ENCODE measurements around the gene TIRAP. TPM values are rescaled to one million over a fixed set of nuclear protein-coding genes. Genes with fewer than 3 reads are reported as not detected.

TIRAP gene
- total and polyA plus RNA-seq, 11 donors = 4.0 to 9.5 (median 6.1) TPM

DNA sequence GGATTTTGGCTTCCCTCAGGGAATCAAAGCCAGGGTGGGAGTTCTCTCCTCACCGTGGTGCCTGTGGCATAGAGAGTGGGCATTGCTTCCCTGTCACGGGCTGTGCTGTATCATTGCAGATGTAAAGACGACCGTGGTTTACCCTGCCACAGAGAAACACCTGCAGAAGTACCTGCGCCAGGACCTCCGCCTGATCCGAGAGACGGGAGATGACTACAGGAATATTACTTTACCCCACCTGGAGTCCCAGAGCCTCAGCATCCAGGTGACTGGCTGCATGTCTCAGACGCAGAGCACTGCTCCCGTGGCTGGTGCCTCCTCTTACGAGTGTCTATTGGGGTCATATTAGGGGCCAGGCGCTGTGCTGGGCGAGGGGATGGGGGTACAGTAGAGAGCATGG lies 48.4 kb downstream of the TIRAP start:
- peak in 1 of 5 donors; percentile 20 for DNase-seq
- H3K36me3 ChIP-seq = peaks cover 0 to 18% (median 0%) of the 10 kb centered on the region in 9 donors
- ATAC-seq = no peak
- no peak overlapping the region for H3K27ac ChIP-seq
- intact Hi-C loops (cut with DNase I) = no loop called here
- WGBS, 4 donors = 95 to 98% (median 97%) methylated on average over 13 of the region's 13 CpGs
- no peaks in the 10 kb centered on the region for H3K27me3 ChIP-seq
- no peaks in the 10 kb centered on the region for H3K9me3 ChIP-seq
- no peak for TF ChIP-seq POLR2A (IDR thresholded peaks at IDR 0.05)
- TF ChIP-seq, protein P1, sequence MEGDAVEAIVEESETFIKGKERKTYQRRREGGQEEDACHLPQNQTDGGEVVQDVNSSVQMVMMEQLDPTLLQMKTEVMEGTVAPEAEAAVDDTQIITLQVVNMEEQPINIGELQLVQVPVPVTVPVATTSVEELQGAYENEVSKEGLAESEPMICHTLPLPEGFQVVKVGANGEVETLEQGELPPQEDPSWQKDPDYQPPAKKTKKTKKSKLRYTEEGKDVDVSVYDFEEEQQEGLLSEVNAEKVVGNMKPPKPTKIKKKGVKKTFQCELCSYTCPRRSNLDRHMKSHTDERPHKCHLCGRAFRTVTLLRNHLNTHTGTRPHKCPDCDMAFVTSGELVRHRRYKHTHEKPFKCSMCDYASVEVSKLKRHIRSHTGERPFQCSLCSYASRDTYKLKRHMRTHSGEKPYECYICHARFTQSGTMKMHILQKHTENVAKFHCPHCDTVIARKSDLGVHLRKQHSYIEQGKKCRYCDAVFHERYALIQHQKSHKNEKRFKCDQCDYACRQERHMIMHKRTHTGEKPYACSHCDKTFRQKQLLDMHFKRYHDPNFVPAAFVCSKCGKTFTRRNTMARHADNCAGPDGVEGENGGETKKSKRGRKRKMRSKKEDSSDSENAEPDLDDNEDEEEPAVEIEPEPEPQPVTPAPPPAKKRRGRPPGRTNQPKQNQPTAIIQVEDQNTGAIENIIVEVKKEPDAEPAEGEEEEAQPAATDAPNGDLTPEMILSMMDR (IDR thresholded peaks at IDR 0.05) = no peak
- H3K4me3 ChIP-seq = no peak overlapping the region
- H3K4me1 ChIP-seq = peaks cover 0 to 35% (median 23%) of the 10 kb centered on the region in 12 donors

DNA sequence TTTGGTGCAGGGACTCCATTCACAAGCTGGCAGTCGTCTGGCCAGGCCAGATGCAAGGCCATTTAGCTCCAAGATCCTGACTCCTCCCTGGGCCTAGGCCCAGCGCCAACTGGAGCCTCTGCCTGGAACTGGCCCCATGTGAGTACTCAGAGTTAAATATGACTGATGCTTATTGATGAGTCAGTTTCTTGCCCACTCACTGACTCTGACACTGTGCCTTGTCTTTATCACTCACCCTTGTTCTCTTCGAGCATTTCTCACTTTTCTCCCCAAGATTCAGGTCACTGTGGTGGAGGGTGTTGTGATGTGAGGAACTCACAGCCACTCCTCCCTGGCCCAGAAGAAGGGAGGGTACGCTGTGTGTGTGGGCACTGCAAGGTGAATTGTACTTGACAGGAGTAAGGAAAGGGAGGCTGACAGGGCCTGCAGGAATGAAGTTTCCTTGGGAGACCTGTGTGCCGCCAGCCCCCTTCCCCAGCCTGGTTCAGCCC lies 49.4 kb downstream of the TIRAP start:
- intact Hi-C loops (cut with DNase I) = no loop called here
- H3K27ac ChIP-seq = peak overlapping the region in 4 of 12 donors; percentile 5 to 33 (median 13)
- TF ChIP-seq, protein P1 (IDR thresholded peaks at IDR 0.05) = no peak
- TF ChIP-seq POLR2A (IDR thresholded peaks at IDR 0.05) = no peak
- no peaks in the 10 kb centered on the region for H3K9me3 ChIP-seq
- no peaks in the 10 kb centered on the region for H3K27me3 ChIP-seq
- peaks cover 0 to 45% (median 33%) of the 10 kb centered on the region in 12 donors for H3K4me1 ChIP-seq
- no peak overlapping the region for H3K4me3 ChIP-seq
- peak; percentile 60 to 88 (median 75) for ATAC-seq
- H3K36me3 ChIP-seq = peaks cover 0 to 18% (median 0%) of the 10 kb centered on the region in 9 donors
- 55 to 68% (median 64%) methylated on average over 4 to 5 of the region's 5 CpGs for WGBS, 4 donors
- peak; percentile 52 to 88 (median 86) for DNase-seq

DNA sequence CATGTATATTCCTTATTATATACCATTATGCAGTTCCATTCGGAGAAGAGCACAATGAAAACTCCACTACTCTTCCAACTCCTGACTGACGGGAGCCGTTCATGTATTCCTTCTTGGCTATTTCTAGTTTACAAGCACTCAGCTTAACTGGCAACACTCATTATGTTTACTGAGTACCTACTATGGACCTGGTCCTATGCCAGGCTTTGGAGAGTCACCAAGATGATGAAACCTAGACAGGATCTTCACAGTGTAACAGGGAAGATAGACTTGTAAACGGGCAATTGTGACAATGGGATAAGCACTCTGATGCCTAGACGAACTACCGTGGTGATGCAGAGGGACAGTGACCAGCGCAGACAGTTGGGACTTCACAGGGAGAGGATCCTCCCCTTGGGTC lies 50.2 kb downstream of the TIRAP start:
- Histone ChIP-seq H3K36me3 (peaks cover 0 to 19% (median 0%) of the 10 kb centered on the region in 9 donors), H3K27ac (no peak overlapping the region), H3K27me3 (no peaks in the 10 kb centered on the region), H3K4me1 (peaks cover 0 to 50% (median 37%) of the 10 kb centered on the region in 12 donors), H3K4me3 (no peak overlapping the region), H3K9me3 (no peaks in the 10 kb centered on the region)
- no peak for ATAC-seq
- 89 to 93% (median 92%) methylated on average over 7 of the region's 7 CpGs for WGBS, 4 donors
- intact Hi-C loops (cut with DNase I) = no loop called here
- no peak for DNase-seq
- TF ChIP-seq, protein P1 (IDR thresholded peaks at IDR 0.05) = no peak
- no peak for TF ChIP-seq POLR2A (IDR thresholded peaks at IDR 0.05)

DNA sequence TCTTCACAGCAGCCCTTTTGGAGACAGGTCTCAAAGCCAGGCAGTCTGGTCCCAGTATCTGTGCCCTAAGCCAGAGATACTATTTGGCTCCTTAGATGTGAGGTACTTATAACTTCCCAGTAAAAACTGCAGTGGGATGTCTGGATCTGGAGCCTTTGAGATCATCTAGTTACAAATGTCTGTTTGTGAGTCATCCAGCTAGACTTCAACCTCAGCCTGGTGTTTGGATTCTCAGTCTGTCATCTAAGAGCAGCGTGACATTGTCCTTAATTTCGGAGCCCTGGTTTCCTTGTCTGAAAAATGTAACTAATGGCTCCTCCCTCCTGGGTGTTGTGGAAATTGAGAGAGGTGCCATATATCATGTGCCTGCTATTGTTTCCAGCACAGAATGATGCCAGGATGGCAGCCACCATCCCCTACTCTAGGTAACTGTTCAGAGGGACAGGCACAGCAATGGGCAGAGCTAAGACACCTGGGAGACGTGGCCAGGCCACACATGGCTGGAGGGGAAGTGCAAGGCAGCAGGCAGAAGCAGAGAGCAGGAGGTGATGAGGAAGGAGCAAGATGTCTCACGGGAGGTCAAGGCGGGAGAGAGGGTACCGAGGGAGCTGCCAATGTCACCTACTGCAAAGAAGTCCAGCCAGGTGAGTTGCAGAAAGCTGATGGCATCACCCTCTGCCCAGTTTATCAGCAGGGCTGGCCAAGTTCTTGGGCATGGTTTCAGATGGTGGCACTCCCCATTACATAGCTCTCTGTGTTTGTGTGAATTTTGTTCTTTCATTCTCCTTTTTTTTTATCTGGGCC lies 52.0 kb downstream of the TIRAP start:
- H3K4me3 ChIP-seq = no peak overlapping the region
- no peak for TF ChIP-seq POLR2A (IDR thresholded peaks at IDR 0.05)
- TF ChIP-seq, protein P1 (IDR thresholded peaks at IDR 0.05) = no peak
- 78 to 89% (median 83%) methylated on average over 6 of the region's 6 CpGs for WGBS, 4 donors
- no peaks in the 10 kb centered on the region for H3K27me3 ChIP-seq
- H3K36me3 ChIP-seq = peaks cover 0 to 34% (median 5%) of the 10 kb centered on the region in 9 donors
- H3K4me1 ChIP-seq = peaks cover 0 to 61% (median 44%) of the 10 kb centered on the region in 12 donors
- DNase-seq = peak in 1 of 5 donors; percentile 22
- H3K9me3 ChIP-seq = no peaks in the 10 kb centered on the region
- peak in 1 of 4 donors; percentile 46 for ATAC-seq
- peak overlapping the region in 4 of 12 donors; percentile 24 to 49 (median 42) for H3K27ac ChIP-seq
- intact Hi-C loops (cut with DNase I) = no loop called here

Data from heart left ventricle (tissue), 16 donors.